Astrocyte (in vitro differentiated cells and primary cell): ENCODE results near the gene PATJ.

Experiments used
- CTCF ChIP-seq: IDR thresholded peaks from 2 replicates; pipeline ENCODE4 v1.5.1; 2011; ENCODE audit warnings: low read depth, mild to moderate bottlenecking, inconsistent platforms, low read length, moderate library complexity; ENCODE audit not compliant: insufficient read depth
- EZH2 ChIP-seq: IDR thresholded peaks from 2 replicates; pipeline ENCODE4 v1.6.1; 2012; ENCODE audit warnings: mild to moderate bottlenecking, low read length, inconsistent platforms; ENCODE audit not compliant: insufficient read depth

GRCh38 chr1:61904354-61904753 lies 162.1 kb downstream of the PATJ start:
- TF ChIP-seq CTCF (no peak), EZH2 (no peak)
